Psoas muscle (tissue), 8 donors: ENCODE measurements around the gene ITPKA. TPM values are rescaled to one million over a fixed set of nuclear protein-coding genes. Genes with fewer than 3 reads are reported as not detected.
"Not testable (repeated sequence)": the region's sequence is repeated elsewhere in the genome, so short reads cannot be mapped to it uniquely, and the experiment has no call there.

Source experiments
- ATAC-seq, 4 donors: fragments of 200-7000 bp; cut with Tn5 transposase; one replicate each; pipeline ENCODE4 v1.9.1; 2020; ENCODE audit warnings: moderate library complexity in 3 of 4, mild to moderate bottlenecking in 2 of 4
- DNase-seq, 2 donors: peaks; one replicate each; pipeline ENCODE4 v3.0.0-alpha.2; 2020
- H3K27ac ChIP-seq: fragments of 200-600 bp; one replicate; pipeline ENCODE4 v1.8.0; 2022
- H3K27me3 ChIP-seq, 3 donors: fragments of 200-600 bp in 1 of 3; one replicate each; pipeline versions ENCODE4 v1.6.1 to v1.8.0; 2013 to 2022; ENCODE audit warnings: low read length in 2 of 3, mild to moderate bottlenecking in 2 of 3, moderate library complexity in 1 of 3; ENCODE audit not compliant: insufficient read depth in 3 of 3
- H3K36me3 ChIP-seq, 2 donors: fragments of 200-600 bp in 1 of 2; one replicate each; pipeline versions ENCODE4 v1.6.1 to v1.8.0; 2013 to 2022; ENCODE audit warnings: low read depth in 1 of 2, mild to moderate bottlenecking in 1 of 2, moderate library complexity in 1 of 2; ENCODE audit not compliant: insufficient read depth in 1 of 2
- H3K4me1 ChIP-seq: fragments of 200-600 bp; one replicate; pipeline ENCODE4 v1.8.0; 2022
- H3K4me3 ChIP-seq: fragments of 200-600 bp; one replicate; pipeline ENCODE4 v1.8.0; 2022; ENCODE audit warnings: mild to moderate bottlenecking
- H3K9me3 ChIP-seq: fragments of 200-600 bp; one replicate; pipeline ENCODE4 v1.8.0; 2022
- CTCF ChIP-seq: fragments of 200-600 bp; IDR thresholded peaks from one replicate; pipeline ENCODE4 v1.8.0; 2022; ENCODE audit warnings: antibody characterized with exemption
- WGBS, 3 donors: extraction: QIAGEN DNeasy Blood & Tissue Kit; methylation state at CpG; one replicate each; pipeline versions ENCODE4 v1.1.6 to v1.1.7; 2013; 5-methylcytosine and 5-hydroxymethylcytosine counted together
- intact Hi-C, 2 donors: fragments of 100-400 bp; cut with DNase I; formaldehyde crosslinking; loops; one replicate each; pipeline versions ENCODE4 v1.11.0 to v1.14.2; 2022
- polyA plus RNA-seq, 3 donors: library from polyadenylated mRNA; stranded (reverse); fragments of 200-250 nt; gene quantifications; one replicate each; pipeline ENCODE4 v1.2.3, GENCODE V29; 2013
- total RNA-seq, 4 donors: library from RNA; stranded (reverse); fragmentation: NEBNext Ultra II Directional in 2 of 4; extraction: Animal tissue kit (Norgen Biotek cat#: 25700) in 2 of 4; gene quantifications; one replicate each; pipeline versions ENCODE4 v1.2.1 to v1.2.4, GENCODE V29; 2021 to 2023
- donor health status: healthy with polysubstance abuse.
- donor health status: DM: no; HTN: no; CAD: no; lungs with moderate emphysema.
- donor health status: Bipolar disorder and iron deficiency.
- donor health status: healthy.
- donor health status: DM: yes; HTN: yes; CAD: no.
- donor health status: DM: no; HTN: no; CAD: no.
- donor health status: DM: no; HTN: no; CAD: no.
- donor health status: DM: yes; HTN: yes; CAD: no.

The ITPKA gene
- total and polyA plus RNA-seq, 7 donors = 0.04 to 1.7 (median 0.79) TPM; not detected in 1

GRCh38 chr15:41465822-41466421 lies 27.8 kb upstream of the ITPKA start:
- no peak for ATAC-seq
- Histone ChIP-seq H3K36me3 (peaks cover 4 to 83% of the 10 kb centered on the region in 2 donors), H3K9me3 (no peaks in the 10 kb centered on the region), H3K4me1 (no peaks in the 10 kb centered on the region), H3K27ac (no peak overlapping the region), H3K4me3 (no peak overlapping the region), H3K27me3 (no peaks in the 10 kb centered on the region)
- peak; percentile 67 for TF ChIP-seq CTCF
- WGBS, 3 donors = 89 to 92% (median 91%) methylated on average over 8 of the region's 8 CpGs
- DNase-seq = no peak
- intact Hi-C loops = loop anchor here in 1 of 2 donors (5.0 kb wide), 1 partner anchor 346 kb away; no protein-coding TSS in a partner anchor

GRCh38 chr15:41466711-41467110 lies 27.0 kb upstream of the ITPKA start:
- H3K4me3 ChIP-seq = no peak overlapping the region
- no peak for DNase-seq
- intact Hi-C loops = loop anchor here in 1 of 2 donors (5.0 kb wide), 1 partner anchor 346 kb away; no protein-coding TSS in a partner anchor
- no peaks in the 10 kb centered on the region for H3K4me1 ChIP-seq
- no peaks in the 10 kb centered on the region for H3K9me3 ChIP-seq
- TF ChIP-seq CTCF = no peak
- no peak overlapping the region for H3K27ac ChIP-seq
- WGBS, 3 donors = 63 to 85% (median 67%) methylated on average over 3 of the region's 3 CpGs
- no peaks in the 10 kb centered on the region for H3K27me3 ChIP-seq
- ATAC-seq = no peak
- peaks cover 7 to 91% of the 10 kb centered on the region in 2 donors for H3K36me3 ChIP-seq

- H3K4me1 ChIP-seq, H3K4me3 ChIP-seq, H3K27me3 ChIP-seq, H3K9me3 ChIP-seq, H3K27ac ChIP-seq, ATAC-seq, DNase-seq: not testable (repeated sequence)
- intact Hi-C loops = loop anchor here in 1 of 2 donors (5.0 kb wide), 1 partner anchor 343 kb away; no protein-coding TSS in a partner anchor
- WGBS, 3 donors = 97 to 98% (median 98%) methylated on average over 6 of the region's 6 CpGs
- H3K36me3 ChIP-seq = peaks cover 7 to 95% of the 10 kb centered on the region in 2 donors
Measured at GRCh38 chr15:41469644-41470043, 24.0 kb upstream of the ITPKA start.

- no peak for ATAC-seq
- no peak for DNase-seq
- Histone ChIP-seq H3K9me3 (no peaks in the 10 kb centered on the region), H3K27me3 (no peaks in the 10 kb centered on the region), H3K27ac (no peak overlapping the region), H3K36me3 (peaks cover 17 to 100% of the 10 kb centered on the region in 2 donors), H3K4me1 (no peaks in the 10 kb centered on the region), H3K4me3 (no peak overlapping the region)
- intact Hi-C loops = no loop called here
- 95 to 96% (median 96%) methylated on average over 11 of the region's 11 CpGs for WGBS, 3 donors
- TF ChIP-seq CTCF = no peak
Measured at GRCh38 chr15:41473418-41473817, 20.3 kb upstream of the ITPKA start.

- Histone ChIP-seq H3K27ac (no peak overlapping the region), H3K27me3 (no peaks in the 10 kb centered on the region), H3K4me1 (no peaks in the 10 kb centered on the region), H3K9me3 (no peaks in the 10 kb centered on the region), H3K4me3 (no peak overlapping the region), H3K36me3 (peaks cover 23 to 100% of the 10 kb centered on the region in 2 donors)
- TF ChIP-seq CTCF = no peak
- no peak for DNase-seq
- WGBS, 3 donors = 92 to 97% (median 93%) methylated on average over 8 of the region's 8 CpGs
- intact Hi-C loops = no loop called here
- no peak for ATAC-seq
Measured at GRCh38 chr15:41474436-41474835, 19.2 kb upstream of the ITPKA start.
